GM23338 (cell line): ENCODE results near the gene LRMDA.

Experiments used
- CREB1 ChIP-seq: fragments of 250-450 bp; sonication (Bioruptor Pico); IDR thresholded peaks from 2 replicates; pipeline ENCODE4 v1.5.0; 2020; ENCODE audit warnings: low read depth, mild to moderate bottlenecking, moderate library complexity
- CTCF ChIP-seq, 2 experiments: fragments of 200-600 bp in 1 of 2; sonication (generic) in 1 of 2; conservative IDR thresholded peaks; 2 replicates each; pipeline versions ENCODE4 v1.5.1 to v1.6.1; 2016 to 2017; ENCODE audit warnings: antibody characterized with exemption in 2 of 2, low read depth in 2 of 2, mild to moderate bottlenecking in 2 of 2, moderate library complexity in 1 of 2
- ETS1 ChIP-seq: IDR thresholded peaks from 2 replicates; pipeline ENCODE4 v1.6.1; 2016; ENCODE audit warnings: antibody characterized with exemption
- EZH2 ChIP-seq: fragments of 200-600 bp; sonication (generic); IDR thresholded peaks from one replicate; pipeline ENCODE4 v1.8.0; 2017; ENCODE audit warnings: antibody characterized with exemption, mild to moderate bottlenecking, low read depth; ENCODE audit not compliant: unreplicated experiment
- EZH2phosphoT487 ChIP-seq: fragments of 200-600 bp; sonication (generic); IDR thresholded peaks from one replicate; pipeline ENCODE4 v1.8.1; 2018; ENCODE audit warnings: antibody characterized with exemption; ENCODE audit not compliant: unreplicated experiment
- JUNB ChIP-seq: IDR thresholded peaks from one replicate; pipeline ENCODE4 v1.6.1; 2016; ENCODE audit warnings: antibody characterized with exemption; ENCODE audit not compliant: unreplicated experiment
- NANOG ChIP-seq: IDR thresholded peaks from 2 replicates; pipeline ENCODE4 v1.6.1; 2016; ENCODE audit warnings: antibody characterized with exemption, borderline replicate concordance
- POLR2AphosphoS5 ChIP-seq: IDR thresholded peaks from 2 replicates; pipeline ENCODE4 v1.6.1; 2016; ENCODE audit warnings: antibody characterized with exemption, low read depth
- REST ChIP-seq: IDR thresholded peaks from one replicate; pipeline ENCODE4 v1.6.1; 2018; ENCODE audit warnings: antibody characterized with exemption; ENCODE audit not compliant: unreplicated experiment
- STAT1 ChIP-seq: IDR thresholded peaks from one replicate; pipeline ENCODE4 v1.6.1; 2016; ENCODE audit warnings: antibody characterized with exemption; ENCODE audit not compliant: unreplicated experiment
- ZNF114 ChIP-seq: fragments of 250-450 bp; sonication (Bioruptor Pico); IDR thresholded peaks from 2 replicates; pipeline ENCODE4 v1.5.0; 2020; ENCODE audit warnings: mild to moderate bottlenecking, moderate library complexity
- ZNF331 ChIP-seq: fragments of 250-450 bp; sonication (Bioruptor Pico); IDR thresholded peaks from 2 replicates; pipeline ENCODE4 v1.5.0; 2020; ENCODE audit warnings: low read depth, mild to moderate bottlenecking, moderate library complexity
- TF ChIP-seq, protein P1 (sequence below): fragments of 250-450 bp; sonication (Bioruptor Pico); IDR thresholded peaks from 2 replicates; pipeline ENCODE4 v1.5.0; 2020; ENCODE audit warnings: mild to moderate bottlenecking, moderate library complexity

- TF ChIP-seq CTCF (conservative IDR thresholded peaks at IDR 0.05; ENCODE audit: low read depth in 2 of 2): no peak
- no peak for TF ChIP-seq POLR2AphosphoS5
- TF ChIP-seq STAT1: no peak
- no peak for TF ChIP-seq EZH2phosphoT487
- no peak for TF ChIP-seq ZNF331 (CRISPR knock-in tag)
- no peak for TF ChIP-seq EZH2
- no peak for TF ChIP-seq ZNF114
- TF ChIP-seq REST: no peak
- no peak for TF ChIP-seq ETS1
- no peak for TF ChIP-seq CREB1 (CRISPR knock-in tag)
- no peak for TF ChIP-seq JUNB
- no peak for TF ChIP-seq NANOG
- TF ChIP-seq, protein P1, sequence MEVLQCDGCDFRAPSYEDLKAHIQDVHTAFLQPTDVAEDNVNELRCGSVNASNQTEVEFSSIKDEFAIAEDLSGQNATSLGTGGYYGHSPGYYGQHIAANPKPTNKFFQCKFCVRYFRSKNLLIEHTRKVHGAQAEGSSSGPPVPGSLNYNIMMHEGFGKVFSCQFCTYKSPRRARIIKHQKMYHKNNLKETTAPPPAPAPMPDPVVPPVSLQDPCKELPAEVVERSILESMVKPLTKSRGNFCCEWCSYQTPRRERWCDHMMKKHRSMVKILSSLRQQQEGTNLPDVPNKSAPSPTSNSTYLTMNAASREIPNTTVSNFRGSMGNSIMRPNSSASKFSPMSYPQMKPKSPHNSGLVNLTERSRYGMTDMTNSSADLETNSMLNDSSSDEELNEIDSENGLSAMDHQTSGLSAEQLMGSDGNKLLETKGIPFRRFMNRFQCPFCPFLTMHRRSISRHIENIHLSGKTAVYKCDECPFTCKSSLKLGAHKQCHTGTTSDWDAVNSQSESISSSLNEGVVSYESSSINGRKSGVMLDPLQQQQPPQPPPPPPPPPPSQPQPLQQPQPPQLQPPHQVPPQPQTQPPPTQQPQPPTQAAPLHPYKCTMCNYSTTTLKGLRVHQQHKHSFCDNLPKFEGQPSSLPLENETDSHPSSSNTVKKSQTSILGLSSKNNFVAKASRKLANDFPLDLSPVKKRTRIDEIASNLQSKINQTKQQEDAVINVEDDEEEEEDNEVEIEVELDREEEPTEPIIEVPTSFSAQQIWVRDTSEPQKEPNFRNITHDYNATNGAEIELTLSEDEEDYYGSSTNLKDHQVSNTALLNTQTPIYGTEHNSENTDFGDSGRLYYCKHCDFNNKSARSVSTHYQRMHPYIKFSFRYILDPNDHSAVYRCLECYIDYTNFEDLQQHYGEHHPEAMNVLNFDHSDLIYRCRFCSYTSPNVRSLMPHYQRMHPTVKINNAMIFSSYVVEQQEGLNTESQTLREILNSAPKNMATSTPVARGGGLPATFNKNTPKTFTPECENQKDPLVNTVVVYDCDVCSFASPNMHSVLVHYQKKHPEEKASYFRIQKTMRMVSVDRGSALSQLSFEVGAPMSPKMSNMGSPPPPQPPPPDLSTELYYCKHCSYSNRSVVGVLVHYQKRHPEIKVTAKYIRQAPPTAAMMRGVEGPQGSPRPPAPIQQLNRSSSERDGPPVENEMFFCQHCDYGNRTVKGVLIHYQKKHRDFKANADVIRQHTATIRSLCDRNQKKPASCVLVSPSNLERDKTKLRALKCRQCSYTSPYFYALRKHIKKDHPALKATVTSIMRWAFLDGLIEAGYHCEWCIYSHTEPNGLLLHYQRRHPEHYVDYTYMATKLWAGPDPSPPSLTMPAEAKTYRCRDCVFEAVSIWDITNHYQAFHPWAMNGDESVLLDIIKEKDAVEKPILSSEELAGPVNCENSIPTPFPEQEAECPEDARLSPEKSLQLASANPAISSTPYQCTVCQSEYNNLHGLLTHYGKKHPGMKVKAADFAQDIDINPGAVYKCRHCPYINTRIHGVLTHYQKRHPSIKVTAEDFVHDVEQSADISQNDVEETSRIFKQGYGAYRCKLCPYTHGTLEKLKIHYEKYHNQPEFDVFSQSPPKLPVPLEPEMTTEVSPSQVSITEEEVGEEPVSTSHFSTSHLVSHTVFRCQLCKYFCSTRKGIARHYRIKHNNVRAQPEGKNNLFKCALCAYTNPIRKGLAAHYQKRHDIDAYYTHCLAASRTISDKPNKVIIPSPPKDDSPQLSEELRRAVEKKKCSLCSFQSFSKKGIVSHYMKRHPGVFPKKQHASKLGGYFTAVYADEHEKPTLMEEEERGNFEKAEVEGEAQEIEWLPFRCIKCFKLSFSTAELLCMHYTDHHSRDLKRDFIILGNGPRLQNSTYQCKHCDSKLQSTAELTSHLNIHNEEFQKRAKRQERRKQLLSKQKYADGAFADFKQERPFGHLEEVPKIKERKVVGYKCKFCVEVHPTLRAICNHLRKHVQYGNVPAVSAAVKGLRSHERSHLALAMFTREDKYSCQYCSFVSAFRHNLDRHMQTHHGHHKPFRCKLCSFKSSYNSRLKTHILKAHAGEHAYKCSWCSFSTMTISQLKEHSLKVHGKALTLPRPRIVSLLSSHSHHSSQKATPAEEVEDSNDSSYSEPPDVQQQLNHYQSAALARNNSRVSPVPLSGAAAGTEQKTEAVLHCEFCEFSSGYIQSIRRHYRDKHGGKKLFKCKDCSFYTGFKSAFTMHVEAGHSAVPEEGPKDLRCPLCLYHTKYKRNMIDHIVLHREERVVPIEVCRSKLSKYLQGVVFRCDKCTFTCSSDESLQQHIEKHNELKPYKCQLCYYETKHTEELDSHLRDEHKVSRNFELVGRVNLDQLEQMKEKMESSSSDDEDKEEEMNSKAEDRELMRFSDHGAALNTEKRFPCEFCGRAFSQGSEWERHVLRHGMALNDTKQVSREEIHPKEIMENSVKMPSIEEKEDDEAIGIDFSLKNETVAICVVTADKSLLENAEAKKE (CRISPR knock-in tag): no peak
These were observed 329.9 kb downstream of the LRMDA start for GRCh38 chr10:75761289-75761688.
